ENCODE measurements around the gene LYPD6.

DNA sequence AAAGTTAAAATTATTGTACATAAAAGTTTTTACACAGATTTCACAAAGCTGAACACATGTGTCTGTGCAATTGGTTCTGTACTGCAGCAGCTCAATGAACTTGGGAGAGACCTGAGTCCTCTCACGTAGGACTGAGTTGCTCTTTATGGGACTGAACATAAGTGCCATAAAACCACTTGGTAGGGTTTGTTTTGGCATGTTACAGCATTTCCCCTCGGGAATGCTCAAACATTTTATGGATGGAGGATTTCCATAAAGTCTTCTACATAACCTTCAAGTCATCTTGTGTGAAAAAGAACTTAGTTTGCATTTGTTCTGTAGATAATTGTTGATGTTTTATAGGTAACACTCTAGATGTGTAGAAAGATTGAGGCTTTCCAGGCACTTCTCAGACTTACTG lies 15.9 kb downstream of the LYPD6 start:
- no peak for TF ChIP-seq EP300 (IDR thresholded peaks at IDR 0.05)
- TF ChIP-seq, protein P1, sequence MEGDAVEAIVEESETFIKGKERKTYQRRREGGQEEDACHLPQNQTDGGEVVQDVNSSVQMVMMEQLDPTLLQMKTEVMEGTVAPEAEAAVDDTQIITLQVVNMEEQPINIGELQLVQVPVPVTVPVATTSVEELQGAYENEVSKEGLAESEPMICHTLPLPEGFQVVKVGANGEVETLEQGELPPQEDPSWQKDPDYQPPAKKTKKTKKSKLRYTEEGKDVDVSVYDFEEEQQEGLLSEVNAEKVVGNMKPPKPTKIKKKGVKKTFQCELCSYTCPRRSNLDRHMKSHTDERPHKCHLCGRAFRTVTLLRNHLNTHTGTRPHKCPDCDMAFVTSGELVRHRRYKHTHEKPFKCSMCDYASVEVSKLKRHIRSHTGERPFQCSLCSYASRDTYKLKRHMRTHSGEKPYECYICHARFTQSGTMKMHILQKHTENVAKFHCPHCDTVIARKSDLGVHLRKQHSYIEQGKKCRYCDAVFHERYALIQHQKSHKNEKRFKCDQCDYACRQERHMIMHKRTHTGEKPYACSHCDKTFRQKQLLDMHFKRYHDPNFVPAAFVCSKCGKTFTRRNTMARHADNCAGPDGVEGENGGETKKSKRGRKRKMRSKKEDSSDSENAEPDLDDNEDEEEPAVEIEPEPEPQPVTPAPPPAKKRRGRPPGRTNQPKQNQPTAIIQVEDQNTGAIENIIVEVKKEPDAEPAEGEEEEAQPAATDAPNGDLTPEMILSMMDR (IDR thresholded peaks at IDR 0.05) = no peak

Data from gastroesophageal sphincter (tissue), 3 donors.